GM21576 (cell line): ENCODE data around the gene MEGF9.
A peak's percentile ranks its signal among the peaks of the same experiment; 100 is the strongest.

Source experiments
- ATAC-seq: cut with Tn5 transposase; IDR thresholded peaks from one replicate; pipeline ENCODE4 v1.9.1; 2021; ENCODE audit warnings: mild to moderate bottlenecking, moderate library complexity; ENCODE audit not compliant: unreplicated experiment

Gene MEGF9

DNA sequence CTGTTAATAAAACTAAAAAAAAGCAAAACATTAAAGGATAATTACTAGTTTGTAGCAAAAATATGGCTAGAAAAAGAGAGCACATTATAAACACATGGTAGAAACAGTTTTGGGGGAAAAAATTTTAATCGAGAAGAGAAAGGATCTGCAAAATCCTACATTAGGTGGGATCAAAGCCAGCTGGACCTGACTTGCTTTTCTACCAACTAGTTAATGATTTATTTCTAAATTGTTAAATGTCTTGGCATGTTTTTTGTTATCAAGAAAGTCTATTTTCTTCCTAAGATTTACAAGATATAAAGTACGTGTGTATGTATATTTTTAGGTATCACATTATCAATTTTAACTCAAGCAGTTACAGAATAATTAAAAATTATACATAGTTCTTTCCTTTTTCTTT lies 87.2 kb downstream of the MEGF9 start:
- no peak for ATAC-seq

- no peak for ATAC-seq
These were observed 87.8 kb downstream of the MEGF9 start for GRCh38 chr9:120626512-120626911.

DNA sequence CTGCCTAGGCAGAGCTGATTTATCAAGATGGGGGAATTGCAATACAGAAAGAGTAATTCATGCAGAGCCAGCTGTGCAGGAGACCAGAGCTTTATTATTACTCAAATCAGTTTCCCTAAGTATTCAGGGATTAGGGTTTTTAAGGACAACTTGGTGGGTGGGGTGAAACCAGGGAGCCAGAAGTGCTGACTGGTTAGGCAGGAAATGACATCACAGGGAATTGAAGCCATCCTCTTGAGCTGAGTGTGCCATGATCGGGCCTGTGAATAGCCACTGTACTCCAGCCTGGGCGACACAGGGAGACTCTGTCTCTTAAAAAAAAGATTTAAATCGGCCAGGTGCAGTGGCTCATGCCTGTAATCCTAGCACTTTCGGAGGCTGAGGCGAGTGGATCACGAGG lies 89.0 kb downstream of the MEGF9 start:
- ATAC-seq = no peak

DNA sequence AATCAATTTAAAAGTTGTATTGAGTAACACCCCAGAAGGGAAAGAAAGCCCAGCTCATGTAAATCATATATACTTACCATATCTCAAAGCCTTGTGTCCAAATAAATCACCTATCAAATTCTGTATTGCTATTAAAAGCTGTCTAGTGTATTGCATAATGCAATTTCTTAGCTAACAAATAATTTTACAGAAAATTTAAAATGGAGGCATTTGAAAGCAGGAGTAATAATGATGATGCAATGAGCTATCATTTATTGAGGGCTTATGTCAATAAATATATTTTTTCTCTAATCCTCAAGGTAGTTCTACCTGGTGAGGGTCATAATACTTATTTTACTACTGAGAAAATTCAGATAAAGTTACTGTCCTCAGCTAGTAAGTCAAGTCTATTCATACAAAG lies 91.5 kb downstream of the MEGF9 start:
- ATAC-seq = no peak

- no peak for ATAC-seq
These were observed 92.3 kb downstream of the MEGF9 start for GRCh38 chr9:120621941-120622340.

- ATAC-seq = peak; percentile 63
These were observed 94.3 kb downstream of the MEGF9 start for GRCh38 chr9:120619751-120620655.

- ATAC-seq = no peak
These were observed 97.0 kb downstream of the MEGF9 start for GRCh38 chr9:120616966-120617935.

- no peak for ATAC-seq
These were observed 102.1 kb downstream of the MEGF9 start for GRCh38 chr9:120612218-120612617.

DNA sequence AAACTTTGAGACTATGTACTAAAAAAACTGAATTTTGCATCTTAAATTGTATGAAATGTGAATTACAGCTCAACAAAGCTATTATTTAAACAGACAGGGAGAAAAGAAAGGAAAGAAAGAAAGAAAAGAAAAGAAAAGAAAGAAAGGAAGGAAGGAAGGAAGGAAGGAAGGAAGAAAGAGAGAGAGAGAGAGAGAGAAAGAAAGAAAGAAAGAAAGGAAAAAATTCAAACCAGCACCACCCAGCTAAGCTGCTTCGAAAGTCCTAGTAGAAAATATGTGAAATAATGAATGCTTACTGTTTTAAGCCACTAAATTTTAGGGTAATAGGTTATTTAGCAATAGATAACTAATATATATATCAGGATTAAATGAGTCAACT lies 102.6 kb downstream of the MEGF9 start:
- no peak for ATAC-seq

DNA sequence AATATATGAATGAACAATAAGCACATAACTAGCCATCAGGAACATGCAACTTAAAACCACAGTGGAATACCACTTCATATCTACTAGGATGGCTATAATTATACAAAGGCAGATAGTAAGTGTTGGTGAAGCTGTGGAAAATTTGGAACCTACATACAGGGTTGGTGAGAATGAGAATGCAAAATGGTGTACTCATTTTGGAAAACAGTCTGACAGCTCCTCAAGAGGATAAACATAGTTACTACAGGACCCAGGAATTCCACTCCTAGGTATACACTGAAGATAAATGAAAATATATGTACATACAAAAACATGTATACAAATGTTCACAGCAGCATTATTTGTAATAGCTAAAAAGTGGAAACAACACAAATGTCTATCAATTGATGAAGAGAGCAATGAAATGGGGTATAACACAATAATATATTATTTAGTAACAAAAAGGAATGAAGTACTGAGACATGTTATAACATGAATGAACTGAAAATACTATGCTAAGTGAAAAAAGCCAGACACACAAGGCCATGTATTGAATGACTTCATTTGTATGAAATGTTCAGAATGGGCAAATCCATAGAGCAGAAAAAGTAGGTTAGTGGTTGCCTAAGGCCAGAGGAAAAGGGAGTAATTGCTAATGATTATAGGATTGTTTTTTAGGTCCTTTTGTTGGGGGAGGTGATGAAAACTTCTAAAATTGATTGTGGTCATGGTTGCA lies 103.1 kb downstream of the MEGF9 start:
- no peak for ATAC-seq

DNA sequence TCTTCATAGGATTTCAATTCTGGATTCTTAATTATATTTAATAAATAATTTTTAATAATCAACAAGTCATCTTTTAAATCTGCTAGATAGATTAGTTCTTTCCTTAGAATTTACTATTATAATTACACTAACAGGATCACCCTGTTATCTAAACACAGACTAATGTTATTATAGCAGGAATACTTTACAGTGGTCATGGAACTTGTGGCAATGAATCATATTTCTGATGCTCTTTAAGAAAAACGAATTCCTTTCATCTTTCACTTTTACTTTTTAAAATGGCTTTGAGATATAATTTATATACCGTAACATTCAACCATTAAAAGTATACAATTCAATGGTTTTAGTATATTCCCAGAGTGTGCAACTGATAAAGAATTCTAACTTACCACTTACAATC lies 104.6 kb downstream of the MEGF9 start:
- ATAC-seq = no peak

- no peak for ATAC-seq
These were observed 105.8 kb downstream of the MEGF9 start for GRCh38 chr9:120608421-120608820.

- ATAC-seq = no peak
These were observed 110.7 kb downstream of the MEGF9 start for GRCh38 chr9:120603591-120603990.

DNA sequence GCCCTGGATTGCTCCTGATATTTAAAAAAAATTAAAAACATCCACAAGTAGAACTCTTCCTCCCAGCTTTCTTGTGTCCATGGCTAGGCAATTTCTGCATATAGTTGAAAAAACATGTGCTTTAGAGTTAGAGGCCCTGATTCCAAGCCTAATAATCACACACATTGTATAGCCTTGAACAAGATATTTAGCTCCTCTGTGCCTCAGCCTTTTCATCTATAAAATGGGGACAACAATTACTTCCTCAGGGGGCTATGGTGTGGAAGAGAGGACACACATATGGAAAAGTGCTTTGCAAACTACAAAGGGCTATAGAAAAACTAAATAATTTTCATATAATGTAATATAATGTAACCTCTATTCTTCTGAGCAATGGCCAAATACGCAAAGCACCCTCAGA lies 111.3 kb downstream of the MEGF9 start:
- ATAC-seq = no peak

- ATAC-seq = no peak
These were observed 120.4 kb downstream of the MEGF9 start for GRCh38 chr9:120593955-120594277.

DNA sequence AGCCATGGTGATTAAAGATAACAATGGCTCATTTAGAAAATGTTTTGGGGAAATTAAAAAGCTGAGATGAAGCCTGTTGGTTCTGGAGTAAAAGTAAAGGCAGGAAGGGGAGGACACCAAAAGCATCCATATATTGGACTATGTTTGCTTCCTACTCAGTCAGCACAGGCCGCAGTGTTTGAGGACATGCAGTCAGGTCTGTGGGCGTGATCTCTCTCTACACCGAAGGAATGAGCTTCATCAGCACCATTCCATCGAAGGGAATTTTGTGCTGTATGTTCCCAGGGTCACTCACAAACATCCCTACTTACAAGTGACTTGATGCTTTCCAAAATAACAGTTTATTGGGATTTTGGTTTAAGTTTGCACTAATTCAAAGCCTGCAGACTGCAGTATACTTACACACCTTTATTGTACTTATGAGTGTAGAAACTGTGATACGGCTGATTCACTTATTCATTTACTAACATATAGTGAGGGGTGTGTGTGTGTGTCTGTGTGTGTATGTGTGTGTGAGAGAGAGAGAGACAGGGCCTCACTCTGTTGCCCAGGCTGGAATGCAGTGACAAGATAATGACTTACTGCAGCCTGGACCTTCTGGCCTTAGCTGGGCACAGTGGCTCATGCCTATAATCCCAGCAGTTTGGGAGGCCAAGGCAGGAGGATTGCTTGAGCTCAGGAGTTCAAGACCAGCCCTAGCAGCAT lies 120.9 kb downstream of the MEGF9 start:
- no peak for ATAC-seq

DNA sequence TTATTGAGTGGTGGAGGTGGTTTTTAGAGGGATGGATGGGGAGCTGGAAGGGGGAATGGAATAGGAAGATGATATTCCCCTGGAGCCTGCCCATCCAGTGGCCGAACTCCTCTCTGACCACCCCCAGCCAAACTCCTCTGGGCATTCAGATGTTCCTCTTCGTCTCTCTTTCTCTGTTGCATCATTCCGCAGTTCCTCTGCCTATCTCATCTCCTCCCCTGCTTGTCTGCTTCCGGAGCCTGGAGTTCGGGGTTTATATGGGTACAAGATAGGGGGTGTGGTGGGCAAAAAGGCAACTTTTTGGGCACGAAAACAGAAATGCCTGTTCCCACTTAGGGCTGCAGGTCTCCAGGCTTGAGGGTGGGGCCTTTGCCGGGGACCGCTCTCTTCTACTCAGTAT lies 122.1 kb downstream of the MEGF9 start:
- ATAC-seq = no peak

DNA sequence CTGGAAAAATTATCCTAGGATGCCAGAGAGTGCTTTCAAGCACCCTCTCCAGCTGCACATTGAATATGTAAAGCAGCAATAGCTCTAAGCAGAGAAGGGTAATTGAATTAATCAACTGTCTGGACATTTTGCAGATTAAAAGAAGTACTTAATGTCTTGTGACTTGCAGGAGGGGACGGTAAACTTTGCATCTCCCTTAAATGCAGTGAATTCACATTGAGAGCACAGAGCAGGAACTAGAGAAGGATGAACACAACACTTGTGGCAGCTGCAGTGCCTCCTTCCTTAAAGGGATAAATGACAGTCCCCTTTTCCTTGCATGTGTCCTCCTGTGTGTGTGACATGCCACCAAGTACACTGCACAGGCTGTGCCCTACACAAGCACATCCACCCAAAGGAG lies 126.9 kb downstream of the MEGF9 start:
- no peak for ATAC-seq

DNA sequence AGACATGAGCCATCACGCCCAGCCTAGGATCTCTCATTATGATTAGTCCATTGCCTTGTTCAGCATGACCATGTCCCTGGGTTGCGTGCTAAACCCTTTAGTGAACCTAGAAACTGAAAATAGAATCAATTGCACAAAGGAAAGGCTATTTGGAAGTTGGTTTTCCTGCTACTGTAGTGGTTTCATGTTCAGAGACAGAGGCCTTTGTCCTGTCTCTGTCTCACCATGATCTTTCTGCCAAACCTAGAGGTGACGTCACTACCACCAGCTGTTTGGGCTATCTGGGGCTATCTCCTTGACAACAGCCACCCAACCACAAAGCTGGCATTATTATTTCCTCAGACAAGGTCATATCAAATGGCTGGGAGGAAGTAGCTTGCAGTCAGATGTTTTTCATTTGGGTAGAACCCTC lies 130.3 kb downstream of the MEGF9 start:
- no peak for ATAC-seq

GRCh38 chr9:120580051-120580896 lies 134.0 kb downstream of the MEGF9 start, which contains the start of gene CDK5RAP2:
CDK5RAP2 (minus strand) TSS chr9:120580167; CDS start chr9:120579978, 189 bp downstream.
- peak; percentile 96 for ATAC-seq
